ENCODE results near the gene SNORC.

DNA sequence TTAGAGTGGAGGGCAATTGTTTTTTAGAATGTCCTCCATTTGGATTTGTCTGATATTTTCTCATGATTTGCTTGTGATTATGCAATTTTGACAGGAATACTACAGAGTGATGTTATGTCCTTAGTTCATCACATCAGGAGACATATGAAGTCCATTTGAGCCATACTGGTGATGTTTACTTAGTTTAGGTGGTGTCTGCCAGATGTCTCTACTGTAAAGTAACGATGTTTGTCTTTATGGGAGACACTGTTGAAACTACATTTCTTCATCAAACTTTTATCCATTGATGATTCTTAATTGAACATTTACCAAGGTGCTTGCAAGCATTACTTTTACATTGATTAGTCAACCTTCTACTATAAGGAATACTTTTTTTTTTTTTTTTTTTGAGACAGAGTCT lies 4.9 kb upstream of the SNORC start:
- TF ChIP-seq, protein P1, sequence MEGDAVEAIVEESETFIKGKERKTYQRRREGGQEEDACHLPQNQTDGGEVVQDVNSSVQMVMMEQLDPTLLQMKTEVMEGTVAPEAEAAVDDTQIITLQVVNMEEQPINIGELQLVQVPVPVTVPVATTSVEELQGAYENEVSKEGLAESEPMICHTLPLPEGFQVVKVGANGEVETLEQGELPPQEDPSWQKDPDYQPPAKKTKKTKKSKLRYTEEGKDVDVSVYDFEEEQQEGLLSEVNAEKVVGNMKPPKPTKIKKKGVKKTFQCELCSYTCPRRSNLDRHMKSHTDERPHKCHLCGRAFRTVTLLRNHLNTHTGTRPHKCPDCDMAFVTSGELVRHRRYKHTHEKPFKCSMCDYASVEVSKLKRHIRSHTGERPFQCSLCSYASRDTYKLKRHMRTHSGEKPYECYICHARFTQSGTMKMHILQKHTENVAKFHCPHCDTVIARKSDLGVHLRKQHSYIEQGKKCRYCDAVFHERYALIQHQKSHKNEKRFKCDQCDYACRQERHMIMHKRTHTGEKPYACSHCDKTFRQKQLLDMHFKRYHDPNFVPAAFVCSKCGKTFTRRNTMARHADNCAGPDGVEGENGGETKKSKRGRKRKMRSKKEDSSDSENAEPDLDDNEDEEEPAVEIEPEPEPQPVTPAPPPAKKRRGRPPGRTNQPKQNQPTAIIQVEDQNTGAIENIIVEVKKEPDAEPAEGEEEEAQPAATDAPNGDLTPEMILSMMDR (IDR thresholded peaks at IDR 0.05): no peak
- TF ChIP-seq, protein P2, sequence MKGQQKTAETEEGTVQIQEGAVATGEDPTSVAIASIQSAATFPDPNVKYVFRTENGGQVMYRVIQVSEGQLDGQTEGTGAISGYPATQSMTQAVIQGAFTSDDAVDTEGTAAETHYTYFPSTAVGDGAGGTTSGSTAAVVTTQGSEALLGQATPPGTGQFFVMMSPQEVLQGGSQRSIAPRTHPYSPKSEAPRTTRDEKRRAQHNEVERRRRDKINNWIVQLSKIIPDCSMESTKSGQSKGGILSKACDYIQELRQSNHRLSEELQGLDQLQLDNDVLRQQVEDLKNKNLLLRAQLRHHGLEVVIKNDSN (CRISPR knock-in tag; IDR thresholded peaks at IDR 0.05): no peak
- TF ChIP-seq, protein P3, sequence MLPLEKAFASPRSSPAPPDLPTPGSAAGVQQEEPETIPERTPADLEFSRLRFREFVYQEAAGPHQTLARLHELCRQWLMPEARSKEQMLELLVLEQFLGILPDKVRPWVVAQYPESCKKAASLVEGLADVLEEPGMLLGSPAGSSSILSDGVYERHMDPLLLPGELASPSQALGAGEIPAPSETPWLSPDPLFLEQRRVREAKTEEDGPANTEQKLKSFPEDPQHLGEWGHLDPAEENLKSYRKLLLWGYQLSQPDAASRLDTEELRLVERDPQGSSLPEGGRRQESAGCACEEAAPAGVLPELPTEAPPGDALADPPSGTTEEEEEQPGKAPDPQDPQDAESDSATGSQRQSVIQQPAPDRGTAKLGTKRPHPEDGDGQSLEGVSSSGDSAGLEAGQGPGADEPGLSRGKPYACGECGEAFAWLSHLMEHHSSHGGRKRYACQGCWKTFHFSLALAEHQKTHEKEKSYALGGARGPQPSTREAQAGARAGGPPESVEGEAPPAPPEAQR (CRISPR knock-in tag; IDR thresholded peaks at IDR 0.05): no peak
- TF ChIP-seq ESRRA (CRISPR knock-in tag; IDR thresholded peaks at IDR 0.05; ENCODE audit: borderline replicate concordance) (no peak), JUN (CRISPR knock-in tag; IDR thresholded peaks at IDR 0.05) (no peak), MYBL2 (CRISPR knock-in tag; IDR thresholded peaks at IDR 0.05) (no peak)
- TF ChIP-seq, protein P4, sequence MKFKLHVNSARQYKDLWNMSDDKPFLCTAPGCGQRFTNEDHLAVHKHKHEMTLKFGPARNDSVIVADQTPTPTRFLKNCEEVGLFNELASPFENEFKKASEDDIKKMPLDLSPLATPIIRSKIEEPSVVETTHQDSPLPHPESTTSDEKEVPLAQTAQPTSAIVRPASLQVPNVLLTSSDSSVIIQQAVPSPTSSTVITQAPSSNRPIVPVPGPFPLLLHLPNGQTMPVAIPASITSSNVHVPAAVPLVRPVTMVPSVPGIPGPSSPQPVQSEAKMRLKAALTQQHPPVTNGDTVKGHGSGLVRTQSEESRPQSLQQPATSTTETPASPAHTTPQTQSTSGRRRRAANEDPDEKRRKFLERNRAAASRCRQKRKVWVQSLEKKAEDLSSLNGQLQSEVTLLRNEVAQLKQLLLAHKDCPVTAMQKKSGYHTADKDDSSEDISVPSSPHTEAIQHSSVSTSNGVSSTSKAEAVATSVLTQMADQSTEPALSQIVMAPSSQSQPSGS (CRISPR knock-in tag; IDR thresholded peaks at IDR 0.05; ENCODE audit: borderline replicate concordance, low read depth): no peak
- TF ChIP-seq, protein P5, sequence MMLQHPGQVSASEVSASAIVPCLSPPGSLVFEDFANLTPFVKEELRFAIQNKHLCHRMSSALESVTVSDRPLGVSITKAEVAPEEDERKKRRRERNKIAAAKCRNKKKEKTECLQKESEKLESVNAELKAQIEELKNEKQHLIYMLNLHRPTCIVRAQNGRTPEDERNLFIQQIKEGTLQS (CRISPR knock-in tag; conservative IDR thresholded peaks at IDR 0.05): no peak
